Islet precursor cell (in vitro differentiated cells): ENCODE results near the gene ZKSCAN2.
A peak's percentile ranks its signal among the peaks of the same experiment; 100 is the strongest.

Experiments used
- DNase-seq: peaks from one replicate; pipeline ENCODE4 v3.0.0-alpha.2; 2018

The ZKSCAN2 gene

GRCh38 chr16:25223964-25224363 lies 33.7 kb downstream of the ZKSCAN2 start:
- no peak for DNase-seq

DNA sequence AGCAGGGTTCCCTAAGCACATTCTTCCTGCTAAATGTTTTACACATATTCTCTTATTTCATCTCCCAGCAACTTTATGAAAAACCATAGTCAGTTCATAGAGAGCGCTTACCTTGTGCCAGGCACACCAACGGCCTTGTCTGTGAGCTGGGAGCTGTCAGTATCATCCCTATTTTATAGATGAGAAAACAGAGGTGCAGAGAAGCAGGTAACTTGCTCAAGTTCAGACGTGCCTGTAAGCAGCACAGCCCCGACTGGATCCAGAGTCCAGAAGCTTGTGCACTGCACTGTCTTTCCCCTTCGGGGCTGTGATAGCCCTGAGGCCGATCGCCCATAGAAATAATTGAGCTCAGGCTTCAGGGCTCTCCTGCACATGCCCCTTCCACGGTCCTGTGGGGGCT lies 34.7 kb downstream of the ZKSCAN2 start:
- DNase-seq, result no peak

GRCh38 chr16:25219070-25219737 lies 38.4 kb downstream of the ZKSCAN2 start:
- no peak for DNase-seq

- DNase-seq, result no peak
Observed at GRCh38 chr16:25217921-25218320, 39.7 kb downstream of the ZKSCAN2 start.

DNA sequence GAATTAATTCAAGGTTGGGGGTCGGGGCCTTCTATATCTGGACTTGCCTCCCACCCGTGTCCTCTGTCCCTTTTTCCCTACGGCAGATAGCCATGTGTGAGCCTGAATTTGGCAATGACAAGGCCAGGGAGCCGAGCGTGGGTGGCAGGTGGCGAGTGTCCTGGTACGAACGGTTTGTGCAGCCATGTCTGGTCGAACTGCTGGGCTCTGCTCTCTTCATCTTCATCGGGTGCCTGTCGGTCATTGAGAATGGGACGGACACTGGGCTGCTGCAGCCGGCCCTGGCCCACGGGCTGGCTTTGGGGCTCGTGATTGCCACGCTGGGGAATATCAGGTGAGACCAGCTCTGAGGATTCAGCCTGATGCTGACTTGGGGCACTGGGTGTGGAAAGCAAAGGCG lies 40.5 kb downstream of the ZKSCAN2 start:
- DNase-seq, result no peak

DNA sequence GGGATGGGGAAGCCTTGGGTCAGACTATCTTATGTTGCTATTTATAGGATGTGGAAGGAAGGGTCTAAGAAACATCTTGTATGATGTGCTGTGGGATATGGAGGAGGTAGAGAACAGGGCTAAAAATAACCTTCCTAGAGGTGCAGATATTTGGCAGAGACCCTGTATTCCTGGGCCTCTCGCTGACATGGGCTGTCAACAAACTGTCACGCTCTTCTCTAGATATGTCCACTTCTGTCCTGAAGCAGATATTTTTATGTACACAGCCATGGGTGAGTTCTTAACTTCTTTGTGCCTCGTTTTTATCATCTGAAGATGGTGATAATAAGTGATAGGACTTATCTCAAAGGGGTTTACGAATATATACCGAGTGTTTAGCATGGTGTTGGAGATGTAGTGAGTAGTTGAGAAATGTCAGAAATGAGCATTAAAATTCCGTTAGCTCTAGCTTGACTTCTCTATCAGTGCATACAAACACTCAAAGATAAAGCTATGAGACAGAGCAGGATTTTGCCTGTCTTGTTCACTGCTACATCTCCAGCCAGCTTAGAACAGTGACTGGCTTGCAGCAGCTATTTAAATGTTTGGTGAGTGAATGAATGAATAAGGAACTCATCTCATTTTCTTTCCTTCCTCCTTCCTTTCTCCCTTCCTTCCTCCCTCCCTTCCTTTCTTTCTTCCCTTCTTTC lies 43.8 kb downstream of the ZKSCAN2 start:
- DNase-seq, result no peak

- no peak for DNase-seq
Observed at GRCh38 chr16:25212636-25213035, 45.0 kb downstream of the ZKSCAN2 start.

DNA sequence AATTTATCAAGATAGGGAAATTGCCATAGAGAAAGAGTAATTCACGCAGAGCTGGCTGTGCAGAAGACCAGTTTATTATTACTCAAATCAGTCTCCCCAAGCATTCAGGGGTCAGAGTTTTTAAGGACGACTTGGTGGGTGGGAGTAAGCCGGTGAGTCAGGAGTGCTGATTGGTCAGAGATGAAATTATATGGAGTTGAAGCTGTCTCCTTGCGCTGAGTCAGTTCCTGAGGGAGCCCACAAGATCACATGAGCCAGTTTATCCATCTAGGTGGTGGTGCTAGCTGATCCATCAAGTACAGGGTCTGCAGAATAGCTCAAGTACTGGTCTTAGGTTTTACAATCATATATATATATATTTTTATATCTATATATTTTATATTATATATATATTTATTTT lies 46.9 kb downstream of the ZKSCAN2 start:
- DNase-seq, result no peak

GRCh38 chr16:25199457-25199856 lies 58.2 kb downstream of the ZKSCAN2 start:
- no peak for DNase-seq

- DNase-seq, result no peak
Observed at GRCh38 chr16:25198021-25198420, 59.6 kb downstream of the ZKSCAN2 start.

- no peak for DNase-seq
Observed at GRCh38 chr16:25194273-25194878, 63.3 kb downstream of the ZKSCAN2 start.

DNA sequence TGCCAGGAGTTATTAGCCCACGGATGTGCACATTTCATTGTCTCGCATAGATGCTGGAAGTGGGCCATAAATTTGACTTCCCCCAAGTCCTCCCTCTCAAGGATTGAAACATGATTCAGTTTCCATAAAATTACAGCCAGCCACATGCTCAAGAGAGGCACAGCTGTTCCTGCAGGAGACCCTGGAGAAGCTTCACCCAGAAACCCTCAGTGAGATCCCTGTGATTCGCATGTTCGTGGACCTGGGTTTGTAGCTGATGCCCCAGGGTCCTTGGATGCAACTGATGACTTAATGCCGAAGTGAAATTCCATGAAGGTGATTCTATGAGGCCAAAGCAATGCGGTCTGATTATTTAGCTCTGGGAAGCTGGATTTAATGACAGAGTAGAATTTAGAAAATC lies 65.5 kb downstream of the ZKSCAN2 start:
- peak; percentile 61 for DNase-seq

DNA sequence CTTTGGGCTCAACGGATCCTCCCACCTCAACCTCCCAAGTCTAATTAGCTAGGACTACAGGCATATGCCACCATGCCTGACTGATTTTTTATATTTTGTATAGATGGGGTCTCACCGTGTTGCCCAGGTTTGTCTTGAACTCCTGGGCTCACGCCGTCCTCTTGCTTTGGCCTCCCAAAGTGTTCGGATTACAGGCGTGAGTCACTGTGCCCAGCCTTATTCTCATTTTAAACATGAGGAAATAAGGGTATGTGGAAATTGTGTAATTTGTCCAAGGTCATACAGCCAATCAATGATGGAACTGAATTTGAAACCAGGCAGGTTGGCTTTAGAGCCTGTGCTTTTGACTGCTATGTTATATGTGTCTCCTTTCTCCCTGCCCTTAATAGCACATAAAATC lies 68.3 kb downstream of the ZKSCAN2 start:
- DNase-seq, result no peak

GRCh38 chr16:25187491-25187795 lies 70.2 kb downstream of the ZKSCAN2 start:
- DNase-seq, result no peak
